A673 (cell line): ENCODE measurements around the gene ITGAV.

Experiments
- CTCF ChIP-seq: fragments of 300-800, 200-600 bp; sonication (generic); conservative IDR thresholded peaks from 2 replicates; pipeline ENCODE4 v1.5.1; 2017; ENCODE audit warnings: low read depth, mild to moderate bottlenecking, antibody characterized with exemption, low read length, moderate library complexity, mixed read lengths
- EZH2 ChIP-seq: fragments of 200-600 bp; sonication (generic); IDR thresholded peaks from 2 replicates; pipeline ENCODE4 v1.6.1; 2017; ENCODE audit warnings: borderline replicate concordance, low read depth, mild to moderate bottlenecking, mixed read lengths, antibody characterized with exemption, low read length; ENCODE audit not compliant: poor library complexity, severe bottlenecking

GRCh38 chr2:186713691-186714090, 123.8 kb downstream of the ITGAV start:
- no peak for TF ChIP-seq CTCF
- TF ChIP-seq EZH2 = no peak
